Transverse colon (tissue), 4 donors: ENCODE measurements around the gene OSGIN1. TPM values are rescaled to one million over a fixed set of nuclear protein-coding genes. Genes with fewer than 3 reads are reported as not detected.

Experiments
- DNase-seq: peaks from one replicate; pipeline ENCODE4 v3.0.0-alpha.2; 2019
- H3K27ac ChIP-seq, 4 donors: fragments of 200-600 bp; sonication (generic); 2 replicates each; pipeline ENCODE4 v1.5.1; 2016 to 2018; ENCODE audit warnings: inconsistent platforms in 4 of 4
- H3K27me3 ChIP-seq: fragments of 200-600 bp; sonication (generic); 2 replicates; pipeline ENCODE4 v1.5.1; 2017; ENCODE audit warnings: inconsistent platforms
- H3K36me3 ChIP-seq, 4 donors: fragments of 200-600 bp; sonication (generic); 2 replicates each; pipeline ENCODE4 v1.5.1; 2017 to 2019; ENCODE audit warnings: inconsistent platforms in 4 of 4
- H3K4me1 ChIP-seq, 4 donors: fragments of 200-600 bp; sonication (generic); 2 replicates each; pipeline ENCODE4 v1.5.1; 2017 to 2020; ENCODE audit warnings: inconsistent platforms in 4 of 4
- H3K4me3 ChIP-seq, 4 donors: fragments of 200-600 bp; sonication (generic); 1 replicate in 1 of 4; 2 replicates in 3 of 4; pipeline versions ENCODE4 v1.5.1 to v1.6.1; 2017 to 2019; ENCODE audit warnings: inconsistent platforms in 4 of 4
- H3K9me3 ChIP-seq, 2 donors: fragments of 200-600 bp; sonication (generic); 2 replicates each; pipeline ENCODE4 v1.5.1; 2017 to 2019; ENCODE audit warnings: inconsistent platforms in 2 of 2
- EP300 ChIP-seq: sonication (generic); formaldehyde crosslinking; IDR thresholded peaks from one replicate; pipeline ENCODE4 v1.6.1; 2017; ENCODE audit warnings: antibody characterized with exemption, low read depth
- POLR2A ChIP-seq: fragments of 450-650 bp; IDR thresholded peaks from one replicate; pipeline ENCODE4 v1.6.1; 2016; ENCODE audit warnings: antibody characterized with exemption, mild to moderate bottlenecking, moderate library complexity
- POLR2AphosphoS5 ChIP-seq, 3 donors: sonication (generic); formaldehyde crosslinking; IDR thresholded peaks; one replicate each; pipeline ENCODE4 v1.6.1; 2016; ENCODE audit warnings: antibody characterized with exemption in 3 of 3
- WGBS, 2 donors: methylation state at CpG; one replicate each; pipeline ENCODE4 v1.1.5; 2018; ENCODE audit warnings: low coverage in 1 of 2; 5-methylcytosine and 5-hydroxymethylcytosine counted together
- in situ Hi-C, 4 donors: fragments of 200-750 bp; cut with MboI; loops; one replicate each; pipeline versions ENCODE4 v1.15.0 to v1.15.1; 2017; ENCODE audit warnings: low sequenced_read_pairs in 3 of 4, low pct_ligation_motif_present in 1 of 4, low pct_unique_long_range_greater_than_20kb in 1 of 4
- intact Hi-C: fragments of 100-400 bp; cut with DNase I; formaldehyde crosslinking; loops from one replicate; pipeline ENCODE4 v1.15.1; 2023; ENCODE audit warnings: low total_unique reads
- total RNA-seq, 4 donors: library from RNA; depleted of rRNA; stranded (reverse); fragments of >200 nt; gene quantifications; one replicate each; pipeline ENCODE4 v1.1.0, GENCODE V29; 2016
- TF ChIP-seq, protein P1 (sequence below), 5 experiments: fragments of 200-600 bp in 3 of 5; fragments of 450-650 bp in 2 of 5; sonication (generic) in 3 of 5; IDR thresholded peaks; 1 replicate in 2 of 5; 2 replicates in 3 of 5; pipeline ENCODE4 v1.5.1; 2016 to 2017; ENCODE audit warnings: antibody characterized with exemption in 5 of 5, inconsistent platforms in 3 of 5, mild to moderate bottlenecking in 2 of 5, moderate library complexity in 1 of 5

The OSGIN1 gene
- total RNA-seq, 4 donors from 2014 or later: 10.7 to 26.2 (median 16.7) TPM

DNA sequence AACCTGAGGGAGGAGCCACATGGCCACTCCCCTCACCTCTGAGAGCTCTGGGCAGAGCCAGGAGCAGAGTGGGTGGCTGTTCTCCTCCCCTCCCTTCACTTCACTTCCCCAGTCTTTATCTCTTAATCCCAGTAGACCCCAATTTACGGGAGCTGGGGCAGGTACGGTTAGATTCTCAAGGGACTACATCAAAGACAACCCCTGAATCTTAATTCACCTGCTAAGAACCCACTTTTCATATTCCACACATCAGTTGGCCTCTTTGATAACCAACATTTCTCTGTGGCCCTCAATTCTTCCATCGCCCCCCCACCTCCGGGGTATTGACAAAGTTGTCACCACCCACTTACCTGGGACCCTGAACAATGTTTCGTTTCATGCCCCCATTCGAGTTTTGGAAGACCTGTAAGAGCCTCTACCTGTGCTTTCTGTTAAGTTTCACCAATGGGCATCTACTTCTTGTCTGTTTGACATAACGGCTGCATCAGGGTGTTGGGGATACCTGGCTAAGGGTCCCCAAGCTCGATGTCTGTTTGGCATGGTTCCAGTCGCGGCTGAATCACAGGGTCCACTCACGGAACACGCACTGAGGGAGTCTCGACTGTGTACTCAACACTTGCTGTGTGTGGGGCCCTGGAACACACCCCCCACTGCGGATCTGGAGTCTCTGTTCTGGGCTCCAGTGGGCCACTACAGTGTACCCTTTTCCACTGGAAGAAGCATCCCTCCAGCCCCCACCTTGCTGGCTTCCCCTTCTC is 61.7 kb downstream of the OSGIN1 start:
- WGBS, 2 donors: 66 to 76% methylated on average over 3 to 14 of the region's 14 CpGs
- TF ChIP-seq, protein P1, sequence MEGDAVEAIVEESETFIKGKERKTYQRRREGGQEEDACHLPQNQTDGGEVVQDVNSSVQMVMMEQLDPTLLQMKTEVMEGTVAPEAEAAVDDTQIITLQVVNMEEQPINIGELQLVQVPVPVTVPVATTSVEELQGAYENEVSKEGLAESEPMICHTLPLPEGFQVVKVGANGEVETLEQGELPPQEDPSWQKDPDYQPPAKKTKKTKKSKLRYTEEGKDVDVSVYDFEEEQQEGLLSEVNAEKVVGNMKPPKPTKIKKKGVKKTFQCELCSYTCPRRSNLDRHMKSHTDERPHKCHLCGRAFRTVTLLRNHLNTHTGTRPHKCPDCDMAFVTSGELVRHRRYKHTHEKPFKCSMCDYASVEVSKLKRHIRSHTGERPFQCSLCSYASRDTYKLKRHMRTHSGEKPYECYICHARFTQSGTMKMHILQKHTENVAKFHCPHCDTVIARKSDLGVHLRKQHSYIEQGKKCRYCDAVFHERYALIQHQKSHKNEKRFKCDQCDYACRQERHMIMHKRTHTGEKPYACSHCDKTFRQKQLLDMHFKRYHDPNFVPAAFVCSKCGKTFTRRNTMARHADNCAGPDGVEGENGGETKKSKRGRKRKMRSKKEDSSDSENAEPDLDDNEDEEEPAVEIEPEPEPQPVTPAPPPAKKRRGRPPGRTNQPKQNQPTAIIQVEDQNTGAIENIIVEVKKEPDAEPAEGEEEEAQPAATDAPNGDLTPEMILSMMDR (IDR thresholded peaks at IDR 0.05): no peak
- TF ChIP-seq POLR2AphosphoS5 (IDR thresholded peaks at IDR 0.05) (no peak), EP300 (no peak), POLR2A (no peak)
- Histone ChIP-seq H3K9me3 (no peaks in the 10 kb centered on the region), H3K4me3 (no peak overlapping the region), H3K36me3 (no peaks in the 10 kb centered on the region), H3K27me3 (no peaks in the 10 kb centered on the region), H3K4me1 (no peaks in the 10 kb centered on the region), H3K27ac (no peak overlapping the region)
- no peak for DNase-seq
- intact Hi-C loops (no loop called here), in situ Hi-C loops (no loop called here)

DNA sequence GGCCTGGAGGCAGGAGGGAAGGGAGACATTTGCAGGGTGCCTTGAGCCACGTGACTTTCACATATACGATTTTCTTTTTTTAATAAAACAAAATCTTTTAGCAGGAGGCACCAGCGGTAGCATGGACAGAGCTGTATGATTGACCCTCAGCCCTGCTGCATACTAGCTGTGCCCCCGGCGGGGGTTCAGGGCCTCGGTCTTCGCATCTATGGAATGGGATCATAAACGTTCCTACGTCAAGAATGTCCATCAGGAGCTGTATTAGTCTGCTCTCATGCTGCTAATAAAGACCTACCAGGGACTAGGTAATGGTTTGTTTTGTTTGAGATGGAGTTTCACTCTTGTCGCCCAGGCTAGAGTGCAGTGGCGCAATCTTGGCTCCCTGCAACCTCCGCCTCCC is 62.4 kb downstream of the OSGIN1 start:
- in situ Hi-C loops: no loop called here
- Histone ChIP-seq H3K36me3 (no peaks in the 10 kb centered on the region), H3K27ac (no peak overlapping the region), H3K27me3 (no peaks in the 10 kb centered on the region), H3K4me1 (no peaks in the 10 kb centered on the region), H3K4me3 (no peak overlapping the region), H3K9me3 (no peaks in the 10 kb centered on the region)
- 82 to 94% methylated on average over 3 to 12 of the region's 12 CpGs for WGBS, 2 donors
- intact Hi-C loops: no loop called here
- DNase-seq: no peak
- TF ChIP-seq EP300: no peak
- TF ChIP-seq POLR2AphosphoS5 (IDR thresholded peaks at IDR 0.05): no peak
- TF ChIP-seq, protein P1 (IDR thresholded peaks at IDR 0.05): no peak
- TF ChIP-seq POLR2A: no peak

Other genes starting within 250 kb of the OSGIN1 start
- 10 to 100 TPM in 2 of 4 donors, 1 to 10 TPM in 2; 3.4 to 14.0 (median 10.8) TPM for gene HSBP1, start 145.3 kb upstream of the OSGIN1 start, total RNA-seq
- gene MLYCD, start 54.1 kb upstream of the OSGIN1 start, total RNA-seq: 10 to 100 TPM; 10.8 to 20.2 (median 13.7) TPM
- under 1 TPM in 1 of 4 donors, not detected in 3; 0.41 TPM for gene NECAB2, start 15.0 kb downstream of the OSGIN1 start, total RNA-seq
- gene SLC38A8, start 89.6 kb downstream of the OSGIN1 start, total RNA-seq: not detected
- 100 to 1,000 TPM in 2 of 4 donors, 10 to 100 TPM in 2; 53.7 to 110 (median 97.0) TPM for gene MBTPS1, start 163.7 kb downstream of the OSGIN1 start, total RNA-seq
- gene HSDL1, start 191.9 kb downstream of the OSGIN1 start, total RNA-seq: 10 to 100 TPM in 2 of 4 donors, 1 to 10 TPM in 2; 1.2 to 16.2 (median 8.7) TPM
- gene DNAAF1, start 192.1 kb downstream of the OSGIN1 start, total RNA-seq: not detected
- 100 to 1,000 TPM in 1 of 4 donors, 10 to 100 TPM in 3; 33.3 to 297 (median 54.1) TPM for gene TAF1C, start 233.8 kb downstream of the OSGIN1 start, total RNA-seq
- 1 to 10 TPM in 1 of 4 donors, not detected in 3; 7.4 TPM for gene ADAD2, start 237.9 kb downstream of the OSGIN1 start, total RNA-seq